Tibial artery (tissue), 4 donors: ENCODE data around the gene ESRRA.

ENCODE experiments used
- DNase-seq, 2 donors: peaks; one replicate each; pipeline ENCODE4 v3.0.0-alpha.2; 2019
- H3K27ac ChIP-seq, 2 donors: fragments of 200-600 bp; sonication (generic) in 1 of 2; 1 replicate in 1 of 2; 2 replicates in 1 of 2; pipeline ENCODE4 v1.5.1; 2018 to 2019; ENCODE audit warnings: mild to moderate bottlenecking in 1 of 2
- H3K27me3 ChIP-seq, 2 donors: fragments of 200-600 bp; sonication (generic) in 1 of 2; one replicate each; pipeline versions ENCODE4 v1.5.1 to v1.6.0; 2016 to 2019
- H3K36me3 ChIP-seq, 3 donors: fragments of 200-600 bp; sonication (generic) in 2 of 3; one replicate each; pipeline ENCODE4 v1.5.1; 2016 to 2019; ENCODE audit warnings: mild to moderate bottlenecking in 2 of 3
- H3K4me1 ChIP-seq, 4 donors: fragments of 200-600 bp; sonication (generic) in 2 of 4; 1 replicate in 3 of 4; 2 replicates in 1 of 4; pipeline ENCODE4 v1.5.1; 2016 to 2019
- H3K4me3 ChIP-seq, 2 donors: fragments of 200-600 bp; sonication (generic) in 1 of 2; 1 replicate in 1 of 2; 2 replicates in 1 of 2; pipeline ENCODE4 v1.5.1; 2018 to 2019; ENCODE audit warnings: mild to moderate bottlenecking in 2 of 2
- H3K9me3 ChIP-seq, 3 donors: fragments of 200-600 bp; sonication (generic) in 1 of 3; one replicate each; pipeline ENCODE4 v1.5.1; 2016 to 2019
- CTCF ChIP-seq, 2 experiments: fragments of 200-600 bp in 1 of 2; fragments of 450-650 bp in 1 of 2; IDR thresholded peaks; one replicate each; pipeline ENCODE4 v1.5.1; 2017 to 2019; ENCODE audit warnings: antibody characterized with exemption in 2 of 2, mild to moderate bottlenecking in 1 of 2, moderate library complexity in 1 of 2
- intact Hi-C: fragments of 100-400 bp; cut with DNase I; formaldehyde crosslinking; loops from one replicate; pipeline ENCODE4 v1.15.0; 2023; ENCODE audit warnings: low total_unique reads

ESRRA gene

GRCh38 chr11:64284048-64284961 lies 21.0 kb upstream of the ESRRA start, which contains the start of gene BAD:
Gene BAD, minus strand, starts transcription at chr11:64284665. Its CDS starts 297 bp downstream, at chr11:64284368.
- intact Hi-C loops: no loop called here

GRCh38 chr11:64284962-64285884 lies 20.1 kb upstream of the ESRRA start, which contains the start of gene GPR137:
Gene GPR137, plus strand, starts transcription at chr11:64285848. Its CDS starts 677 bp downstream, at chr11:64286525.
- intact Hi-C loops: no loop called here

More at GRCh38 chr11:64284048-64284961, 21.0 kb upstream of the ESRRA start, which contains the start of gene BAD:
- Histone ChIP-seq H3K27me3 (peaks cover 0 to 11% of the 10 kb centered on the region in 2 donors), H3K4me3 (peak within 1 kb of the TSS; percentile 82 to 90), H3K27ac (peak within 1 kb of the TSS; percentile 98), H3K36me3 (peaks cover 4 to 26% (median 9%) of the 10 kb centered on the region in 3 donors), H3K4me1 (peaks cover 0 to 32% (median 27%) of the 10 kb centered on the region in 4 donors), H3K9me3 (no peaks in the 10 kb centered on the region)
- no peak for TF ChIP-seq CTCF (IDR thresholded peaks at IDR 0.05)
- DNase-seq: peak; percentile 94 to 97

GRCh38 chr11:64285885-64286800 lies 19.2 kb upstream of the ESRRA start:
- DNase-seq: no peak
- intact Hi-C loops: no loop called here
- H3K36me3 ChIP-seq: peaks cover 0 to 18% (median 9%) of the 10 kb centered on the region in 3 donors
- H3K27me3 ChIP-seq: peaks cover 0 to 29% of the 10 kb centered on the region in 2 donors
- H3K9me3 ChIP-seq: no peaks in the 10 kb centered on the region
- peak overlapping the region; percentile 82 to 90 for H3K4me3 ChIP-seq
- peak overlapping the region; percentile 98 for H3K27ac ChIP-seq
- TF ChIP-seq CTCF (IDR thresholded peaks at IDR 0.05): no peak
- H3K4me1 ChIP-seq: peaks cover 0 to 35% (median 29%) of the 10 kb centered on the region in 4 donors

More at GRCh38 chr11:64284962-64285884, 20.1 kb upstream of the ESRRA start, which contains the start of gene GPR137:
- peak in 1 of 2 experiments; percentile 17 for TF ChIP-seq CTCF (IDR thresholded peaks at IDR 0.05)
- H3K27ac ChIP-seq: peak within 1 kb of the TSS; percentile 98
- H3K9me3 ChIP-seq: no peaks in the 10 kb centered on the region
- H3K4me3 ChIP-seq: peak within 1 kb of the TSS; percentile 82 to 90
- peaks cover 0 to 32% (median 27%) of the 10 kb centered on the region in 4 donors for H3K4me1 ChIP-seq
- DNase-seq: peak; percentile 86 to 94
- H3K36me3 ChIP-seq: peaks cover 4 to 26% (median 9%) of the 10 kb centered on the region in 3 donors
- H3K27me3 ChIP-seq: peaks cover 0 to 20% of the 10 kb centered on the region in 2 donors

GRCh38 chr11:64286801-64287159 lies 18.5 kb upstream of the ESRRA start:
- Histone ChIP-seq H3K27me3 (peaks cover 0 to 36% of the 10 kb centered on the region in 2 donors), H3K36me3 (peaks cover 0 to 12% (median 6%) of the 10 kb centered on the region in 3 donors), H3K4me3 (peak overlapping the region in 1 of 2 donors; percentile 90), H3K4me1 (peaks cover 0 to 41% (median 35%) of the 10 kb centered on the region in 4 donors), H3K27ac (no peak overlapping the region), H3K9me3 (no peaks in the 10 kb centered on the region)
- intact Hi-C loops: no loop called here
- TF ChIP-seq CTCF (IDR thresholded peaks at IDR 0.05): no peak
- no peak for DNase-seq
